ENCODE measurements around the gene TPSD1.
"Not testable (repeated sequence)": the region's sequence is repeated elsewhere in the genome, so short reads cannot be mapped to it uniquely, and the experiment has no call there.

Gene TPSD1

DNA sequence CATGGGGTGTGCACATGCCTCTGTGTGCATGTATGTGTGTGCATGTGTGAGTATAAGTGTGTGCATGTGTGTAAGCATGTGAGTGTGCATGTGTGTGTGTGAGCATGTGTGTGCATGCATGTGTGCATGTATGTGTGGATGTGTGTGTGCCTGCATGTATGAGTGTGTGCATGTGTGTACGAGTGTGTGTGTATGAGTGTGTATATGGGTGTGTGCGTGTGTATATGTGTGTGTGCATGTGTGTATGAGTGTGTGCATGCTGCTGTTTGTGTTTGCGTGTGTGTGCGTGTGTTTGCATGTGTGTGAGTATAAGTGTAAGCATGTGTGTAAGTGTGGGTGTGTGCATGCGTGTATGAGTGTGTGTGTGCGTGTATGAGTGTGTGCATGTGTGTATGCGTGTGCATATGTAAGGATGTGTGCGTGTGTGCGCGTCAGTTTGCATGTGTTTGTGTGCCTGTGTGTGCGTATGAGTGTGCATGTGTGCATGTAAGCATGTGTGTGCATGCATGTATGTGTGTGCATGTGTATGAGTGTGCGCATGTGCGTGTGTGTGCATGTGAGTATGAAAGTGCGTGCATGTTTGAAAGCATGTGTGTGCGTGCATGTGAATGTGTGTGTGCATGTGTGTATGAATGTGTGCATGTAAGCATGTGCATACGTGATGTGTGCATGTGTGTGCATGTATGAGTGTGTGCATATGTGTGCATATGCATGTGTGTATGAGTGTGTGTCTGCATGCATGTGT lies 8.6 kb downstream of the TPSD1 start:
- no peak for DNase-seq

DNA sequence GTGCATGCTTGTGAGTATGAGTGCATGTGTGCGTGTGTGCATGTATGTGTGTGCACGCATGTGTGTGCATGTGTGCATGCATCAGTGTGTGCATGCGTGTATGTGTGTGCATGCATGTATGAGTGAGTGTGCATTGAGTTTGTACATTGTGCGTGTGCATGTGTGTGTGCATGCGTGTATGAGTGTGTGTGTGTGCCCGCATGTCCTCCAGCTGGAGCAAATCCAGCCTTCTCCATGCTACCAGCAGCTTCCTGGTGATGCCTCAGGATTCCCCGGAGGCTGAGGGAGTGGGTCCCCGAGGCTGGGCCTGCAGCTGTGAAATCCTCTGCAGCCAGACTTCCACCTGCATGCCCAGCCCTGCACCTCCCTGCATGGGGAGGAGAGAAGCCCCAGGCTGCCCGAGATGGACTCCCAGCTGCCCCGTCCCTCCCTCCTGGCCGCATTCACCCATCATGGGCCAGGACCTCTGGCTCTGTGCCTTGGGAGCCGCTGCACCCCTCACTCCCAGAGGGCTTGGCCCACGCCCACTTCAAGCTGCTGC lies 9.3 kb downstream of the TPSD1 start:
- DNase-seq, result no peak

DNA sequence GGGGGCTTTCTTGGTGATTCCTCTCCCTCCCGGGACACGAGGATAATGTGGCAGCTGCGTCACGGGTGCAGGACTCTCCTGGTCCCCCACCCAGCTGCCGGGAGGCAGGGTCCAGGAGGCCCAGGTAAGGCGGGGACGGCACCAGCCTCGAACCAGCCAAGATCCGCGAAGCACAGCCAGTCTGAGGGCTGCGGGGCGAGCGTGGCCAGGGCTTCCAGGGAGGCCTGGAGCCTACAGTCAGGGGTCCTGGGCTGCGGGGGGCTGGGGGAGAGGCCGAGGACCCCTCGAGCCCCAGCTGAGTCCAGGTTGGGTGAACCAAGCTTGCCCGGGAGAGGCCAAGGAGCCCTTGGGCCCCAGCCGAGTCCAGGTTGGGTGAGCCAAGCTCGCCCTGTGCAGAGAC lies 10.0 kb downstream of the TPSD1 start:
- no peak for DNase-seq

DNA sequence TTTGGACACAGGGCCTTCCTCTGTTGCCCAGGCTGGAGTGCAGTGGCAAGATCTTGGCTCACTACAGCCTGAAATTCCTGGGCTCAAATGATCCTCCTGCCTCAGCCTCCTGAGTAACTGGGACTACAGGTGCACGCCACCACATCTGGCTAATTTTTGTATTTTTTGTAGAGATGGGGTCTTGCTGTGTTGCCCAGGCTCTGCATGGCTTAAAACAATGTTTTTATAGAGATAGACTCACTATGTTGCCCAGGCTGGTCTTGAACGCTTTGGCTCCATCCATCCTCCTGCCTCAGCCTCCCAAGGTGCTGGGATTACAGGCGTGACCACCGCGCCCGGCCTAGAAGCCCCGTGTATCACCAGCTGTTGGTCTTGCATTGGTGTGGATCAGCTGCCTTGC lies 13.5 kb downstream of the TPSD1 start:
- DNase-seq, result not testable (repeated sequence)

DNA sequence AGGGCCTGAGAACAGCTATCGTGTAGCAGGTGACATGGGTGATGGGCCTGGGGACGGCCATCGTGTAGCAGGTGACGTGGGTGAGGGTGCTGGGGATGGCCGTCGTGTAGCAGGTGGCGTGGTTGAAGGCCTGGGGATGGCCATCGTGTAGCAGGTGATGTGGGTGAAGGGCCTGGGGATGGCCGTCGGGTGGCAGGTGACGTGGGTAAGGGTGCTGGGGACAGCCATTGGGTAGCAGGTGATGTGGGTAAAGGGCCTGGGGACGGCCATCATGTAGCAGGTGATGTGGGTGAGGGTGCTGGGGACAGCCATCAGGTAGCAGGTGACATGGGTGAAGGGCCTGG lies 15.5 kb downstream of the TPSD1 start:
- no peak for DNase-seq

DNA sequence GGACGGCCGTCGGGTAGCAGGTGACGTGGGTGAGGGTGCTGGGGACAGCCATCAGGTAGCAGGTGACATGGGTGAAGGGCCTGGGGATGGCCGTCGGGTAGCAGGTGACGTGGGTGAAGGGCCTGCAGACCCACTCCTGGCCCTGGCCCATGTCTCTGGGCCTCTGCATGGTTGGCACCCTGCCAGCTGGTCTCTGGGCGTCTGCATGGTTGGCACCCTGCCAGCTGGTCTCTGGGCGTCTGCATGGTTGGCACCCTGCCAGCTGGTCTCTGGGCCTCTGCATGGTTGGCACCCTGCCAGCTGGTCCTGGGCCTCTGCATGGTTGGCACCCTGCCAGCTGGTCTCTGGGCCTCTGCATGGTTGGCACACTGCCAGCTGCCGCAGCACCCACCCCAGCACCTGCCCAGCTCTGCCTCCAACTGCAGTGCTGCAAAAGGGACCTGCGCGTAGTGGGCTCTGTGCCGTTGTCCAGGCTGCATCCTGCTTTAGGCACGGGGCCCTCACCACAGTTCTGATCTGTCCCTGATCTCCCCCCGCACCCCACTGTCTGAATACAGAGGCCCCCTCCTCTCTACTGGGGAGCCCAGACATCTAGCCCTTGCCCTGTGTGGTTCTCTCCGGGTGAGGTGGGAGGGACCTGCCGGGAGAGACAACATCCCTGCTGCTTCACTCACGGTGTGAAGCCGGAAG lies 16.0 kb downstream of the TPSD1 start:
- DNase-seq, result peak; percentile 23

DNA sequence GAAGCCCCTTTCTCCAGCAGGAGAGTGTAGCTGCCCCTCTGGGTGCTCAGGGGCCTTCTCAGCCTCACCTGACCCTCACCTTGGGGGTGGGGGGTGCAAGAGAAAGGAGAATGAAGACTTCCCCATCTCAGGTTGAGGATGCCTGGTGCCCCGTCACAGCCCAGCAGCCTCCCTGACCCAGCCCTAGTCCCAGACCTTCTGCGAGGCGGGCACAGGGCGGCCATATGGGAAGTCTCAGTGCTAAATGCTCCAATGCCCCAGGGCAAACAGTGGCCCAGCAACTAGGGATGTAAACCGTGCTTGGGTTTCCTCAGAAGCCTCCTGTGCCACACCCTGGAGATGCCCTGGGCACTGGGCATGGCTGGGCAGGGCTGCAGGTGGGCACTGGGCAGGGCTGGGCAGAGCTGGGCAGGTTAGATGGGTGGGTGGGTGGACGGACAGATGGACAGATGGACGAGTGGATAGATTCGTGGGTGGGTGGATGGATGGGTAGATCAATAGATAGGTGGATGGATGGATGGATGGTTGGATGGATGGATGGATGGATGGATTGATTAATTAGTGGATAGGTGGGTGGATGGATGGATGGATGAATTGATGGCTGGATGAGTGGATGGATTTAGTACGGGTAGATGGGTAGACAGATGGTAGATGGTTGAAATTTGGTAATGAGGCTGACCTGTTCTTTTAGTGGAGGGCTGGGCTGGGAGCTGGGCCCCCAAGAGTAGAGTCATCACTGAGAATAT lies 16.8 kb downstream of the TPSD1 start:
- DNase-seq, result no peak

DNA sequence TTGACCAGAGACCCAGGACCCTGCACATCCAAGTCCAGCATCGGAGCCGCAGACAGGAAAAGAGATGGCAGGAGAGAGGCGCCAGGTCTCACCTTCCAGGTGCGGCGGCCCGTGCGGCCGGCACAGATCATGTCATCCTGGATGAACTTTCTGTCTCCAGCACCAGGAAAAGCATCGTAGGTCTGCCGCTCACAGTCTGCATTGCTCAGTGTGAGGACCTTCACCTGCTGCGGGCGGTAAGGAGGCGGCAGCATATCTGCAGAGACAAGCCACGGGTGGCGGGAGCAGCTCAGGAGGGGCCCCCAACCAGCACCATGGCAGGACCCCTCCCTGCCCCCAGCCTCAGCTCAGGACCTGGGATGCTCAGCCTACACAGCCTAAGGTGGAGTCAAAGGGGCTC lies 17.9 kb downstream of the TPSD1 start:
- DNase-seq, result no peak

DNA sequence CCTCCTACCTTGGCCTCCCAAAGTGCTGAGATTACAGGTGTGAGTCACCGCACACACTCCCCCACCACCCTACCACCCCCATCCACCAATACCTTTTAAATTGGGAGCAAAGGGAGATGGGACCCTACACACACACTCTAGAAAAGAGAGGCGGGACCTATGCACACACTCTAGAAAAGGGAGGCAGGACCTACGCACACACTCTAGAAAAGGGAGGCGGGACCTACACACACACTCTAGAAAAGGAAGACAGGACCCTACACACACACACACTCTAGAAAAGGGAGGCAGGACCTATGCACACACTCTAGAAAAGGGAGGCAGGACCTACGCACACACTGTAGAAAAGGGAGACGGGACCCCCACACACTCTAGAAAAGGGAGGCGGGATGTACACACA lies 18.9 kb downstream of the TPSD1 start:
- no peak for DNase-seq

DNA sequence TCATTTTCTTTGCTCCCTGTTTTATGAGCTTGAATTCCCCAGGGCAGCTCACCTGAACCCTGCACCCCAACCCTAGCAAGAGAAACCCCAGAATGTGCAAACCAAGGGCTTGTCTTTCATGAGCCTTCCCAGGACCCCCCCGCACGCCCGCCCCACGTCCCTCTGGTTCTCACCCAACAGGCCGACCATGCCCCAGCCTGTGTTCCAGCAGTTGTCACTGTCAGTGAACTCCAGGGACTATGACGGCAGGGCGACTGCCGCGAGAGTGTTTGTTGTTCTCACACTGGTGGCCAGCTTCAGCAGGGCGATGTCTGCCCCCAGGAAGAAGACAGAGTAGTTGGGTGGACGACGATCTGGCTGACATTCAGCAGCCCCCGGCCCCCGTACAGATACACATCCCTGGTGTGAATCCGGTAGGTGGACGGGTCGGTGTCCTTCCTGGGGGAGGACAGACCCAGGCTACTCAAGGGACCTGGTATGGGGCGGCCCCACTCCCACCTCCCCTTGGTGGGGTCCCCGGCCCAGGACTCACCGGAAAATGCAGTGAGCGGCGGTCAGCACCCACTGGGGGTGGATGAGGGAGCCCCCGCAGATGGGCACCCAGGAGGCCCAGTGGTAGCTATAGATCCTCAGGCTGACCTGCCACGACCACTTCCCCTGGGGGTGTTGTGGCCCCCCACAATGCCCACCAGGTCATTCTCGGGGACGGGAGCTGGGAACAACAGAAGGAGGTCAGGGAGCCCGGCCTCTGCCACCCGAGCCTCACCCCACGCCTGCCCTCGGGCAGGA lies 20.1 kb downstream of the TPSD1 start:
- DNase-seq, result no peak

DNA sequence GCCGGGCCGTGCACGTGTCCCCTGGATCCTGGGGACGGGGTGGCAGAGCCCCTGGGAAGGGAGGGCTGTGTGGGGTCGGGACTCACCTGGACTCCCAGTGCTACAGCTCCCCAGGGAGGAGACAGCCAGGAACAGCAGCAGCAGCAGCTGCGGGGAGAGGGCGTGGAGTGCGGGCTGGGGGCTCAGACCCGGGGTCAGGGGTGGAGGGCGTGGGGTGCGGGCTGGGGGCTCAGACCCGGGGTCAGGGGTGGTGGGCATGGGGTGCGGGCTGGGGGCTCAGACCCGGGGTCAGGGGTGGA lies 20.7 kb downstream of the TPSD1 start:
- no peak for DNase-seq

DNA sequence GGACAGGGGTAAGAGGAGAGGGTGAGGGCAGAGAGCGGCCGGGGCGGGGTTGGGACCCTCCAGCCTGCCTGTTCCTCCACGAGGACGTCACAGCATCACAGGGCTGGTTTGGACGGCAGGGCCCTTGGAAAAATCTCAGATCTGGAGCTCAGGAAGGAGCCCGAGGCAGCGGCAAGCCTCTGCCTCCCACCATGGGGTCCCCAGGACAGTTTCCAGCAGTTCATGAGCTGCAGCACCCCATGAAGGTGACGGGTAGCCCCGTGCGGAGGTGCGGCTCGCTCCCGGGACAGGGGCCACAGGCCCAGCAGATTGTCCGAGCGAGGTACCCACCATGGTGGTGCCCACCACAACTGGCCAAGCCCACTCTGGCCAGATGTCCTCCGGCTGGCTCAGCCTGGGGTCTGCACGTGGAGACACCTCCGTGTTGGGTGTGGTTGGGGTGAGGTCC lies 21.3 kb downstream of the TPSD1 start:
- no peak for DNase-seq

DNA sequence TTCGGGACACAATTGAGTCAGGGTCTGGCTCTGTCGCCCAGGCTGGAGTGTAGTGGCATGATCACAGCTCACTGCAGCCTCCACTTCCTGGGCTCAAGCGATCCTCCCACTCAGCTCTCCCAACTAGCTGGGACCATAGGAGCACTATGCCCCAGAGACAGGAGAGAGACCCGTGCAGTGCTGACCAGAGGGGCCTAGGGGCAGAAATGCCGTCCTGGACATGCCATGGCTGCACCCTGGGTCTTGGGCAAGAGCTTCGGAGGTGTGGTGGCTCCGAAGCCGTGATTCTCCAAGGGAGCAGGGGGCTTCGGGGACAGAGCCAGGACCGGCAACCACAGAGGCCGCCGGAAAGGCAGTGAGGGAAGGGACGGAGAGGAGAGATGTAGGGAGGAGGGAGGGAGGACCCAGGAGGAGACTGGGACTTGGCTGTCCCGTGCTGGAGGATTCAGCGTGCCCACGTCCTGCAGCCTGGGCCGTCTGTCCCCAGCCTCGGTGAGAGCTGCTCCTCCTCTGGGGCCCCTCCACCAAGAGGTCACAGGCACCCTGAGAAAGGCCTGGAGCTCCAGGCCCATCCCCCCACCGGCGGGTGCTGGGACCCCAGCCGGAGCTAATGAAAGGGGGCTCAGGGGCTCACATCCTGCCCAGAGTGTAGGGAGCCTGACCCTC lies 21.9 kb downstream of the TPSD1 start:
- no peak for DNase-seq

DNA sequence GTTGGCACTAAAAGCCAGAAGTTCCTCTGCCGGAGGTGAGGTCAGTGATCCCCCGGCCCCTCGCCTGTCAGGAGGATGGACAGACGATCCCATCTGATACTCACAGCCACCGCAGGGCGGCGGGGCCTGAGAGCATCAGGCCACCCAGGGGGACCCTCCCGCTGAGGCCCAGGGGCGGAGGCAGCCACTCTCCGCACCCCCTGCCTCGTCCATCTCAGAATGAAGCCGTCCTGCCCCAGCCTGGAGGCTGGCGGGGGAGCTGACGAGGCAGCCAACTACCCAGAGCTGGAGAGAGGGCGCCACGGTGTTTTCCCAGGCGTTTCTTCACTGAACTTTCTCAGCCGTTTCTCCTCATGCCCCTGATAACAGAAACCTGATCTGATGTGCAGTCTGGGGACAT lies 22.6 kb downstream of the TPSD1 start:
- no peak for DNase-seq

DNA sequence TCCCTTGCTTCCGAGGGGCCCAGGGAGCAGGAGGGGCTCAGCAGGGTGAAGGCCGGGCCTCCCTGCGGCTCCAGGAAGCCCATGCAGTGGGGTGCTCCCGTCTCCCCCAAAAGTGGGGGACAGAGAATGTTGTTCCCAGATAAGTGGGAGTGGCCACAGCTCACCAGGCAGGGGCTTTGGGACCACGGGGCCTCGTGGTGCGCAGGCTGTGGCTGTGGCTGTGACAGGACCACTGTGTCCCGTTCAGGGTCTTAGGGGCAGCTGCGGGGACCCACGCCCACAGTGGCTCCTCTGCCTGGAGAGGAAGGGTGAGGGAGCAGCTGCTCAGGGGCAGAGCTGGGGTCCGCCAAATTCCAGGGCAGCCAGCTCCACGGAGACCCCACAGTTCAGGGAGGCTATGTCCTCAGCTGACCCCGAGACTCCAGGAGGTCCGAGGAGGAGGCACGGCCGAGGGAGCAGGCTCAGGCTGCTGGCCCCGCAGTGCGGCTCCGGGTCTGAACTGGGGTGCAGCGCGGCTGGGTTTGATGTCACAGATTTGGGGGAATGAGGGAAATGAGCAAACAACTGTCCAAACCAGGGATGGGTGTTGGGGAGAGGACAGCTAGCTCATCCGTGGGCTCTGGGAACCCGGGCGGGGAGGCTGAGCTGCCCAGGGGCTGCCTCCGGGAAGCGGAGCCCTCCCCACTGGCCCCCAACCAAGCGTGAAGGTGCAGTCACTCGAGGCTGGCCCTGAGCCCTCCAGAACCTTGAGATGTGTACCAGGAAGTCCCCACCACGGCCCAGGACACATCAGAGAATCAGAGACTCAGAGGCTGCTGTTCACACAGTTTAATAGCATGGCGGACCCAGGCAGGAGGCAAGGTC lies 23.4 kb downstream of the TPSD1 start:
- no peak for DNase-seq

DNA sequence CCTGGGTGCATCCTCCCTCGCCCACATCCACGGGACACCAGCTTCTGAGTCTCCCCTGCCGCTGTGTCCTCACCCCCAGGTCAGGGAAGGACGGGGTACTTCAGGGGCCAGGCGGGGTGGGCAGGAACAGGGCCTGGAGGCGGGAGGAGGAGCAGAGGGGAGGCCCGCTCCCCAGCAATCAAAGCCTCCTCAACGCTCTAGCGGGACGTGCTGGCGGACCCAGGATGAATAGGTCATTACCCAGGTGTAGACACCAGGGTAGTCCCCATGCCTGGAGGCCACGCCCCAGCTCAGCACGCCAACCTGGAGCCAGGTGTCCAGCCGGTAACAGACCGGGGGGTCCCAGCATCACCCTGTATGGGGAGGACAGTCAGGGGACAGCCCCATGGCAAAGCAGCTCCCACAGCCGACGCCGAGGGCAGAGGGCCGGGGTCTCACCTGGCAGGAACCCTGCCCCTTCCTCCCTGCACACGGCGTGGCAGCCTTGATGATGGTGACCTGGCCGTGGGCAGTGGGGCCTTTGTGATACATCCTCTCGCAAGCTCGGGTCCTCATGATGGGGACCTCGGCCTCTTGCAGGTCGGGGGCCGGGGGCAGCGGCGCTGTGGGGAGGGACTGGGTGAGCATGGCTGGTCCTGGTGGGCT lies 24.2 kb downstream of the TPSD1 start:
- DNase-seq, result no peak

DNA sequence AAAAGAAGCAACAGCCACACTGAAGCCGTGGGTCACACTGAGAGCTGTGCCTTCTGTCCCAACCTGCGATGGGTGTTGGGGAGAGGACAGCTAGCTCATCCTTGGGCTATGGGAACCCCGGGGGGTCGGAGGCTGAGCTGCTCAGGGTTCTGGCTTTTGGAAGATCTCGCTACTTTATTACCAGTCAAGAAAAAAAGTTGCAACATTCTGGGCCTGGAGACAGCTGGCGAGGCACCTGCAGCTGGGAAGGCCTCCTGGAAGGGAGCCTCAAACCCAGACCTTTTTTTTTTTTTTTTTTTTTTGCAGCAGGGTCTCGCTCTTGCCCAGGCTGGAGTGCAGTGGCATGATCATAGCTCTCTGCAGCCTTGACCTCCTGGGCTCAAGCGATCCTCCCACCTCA lies 24.9 kb downstream of the TPSD1 start:
- no peak for DNase-seq

DNA sequence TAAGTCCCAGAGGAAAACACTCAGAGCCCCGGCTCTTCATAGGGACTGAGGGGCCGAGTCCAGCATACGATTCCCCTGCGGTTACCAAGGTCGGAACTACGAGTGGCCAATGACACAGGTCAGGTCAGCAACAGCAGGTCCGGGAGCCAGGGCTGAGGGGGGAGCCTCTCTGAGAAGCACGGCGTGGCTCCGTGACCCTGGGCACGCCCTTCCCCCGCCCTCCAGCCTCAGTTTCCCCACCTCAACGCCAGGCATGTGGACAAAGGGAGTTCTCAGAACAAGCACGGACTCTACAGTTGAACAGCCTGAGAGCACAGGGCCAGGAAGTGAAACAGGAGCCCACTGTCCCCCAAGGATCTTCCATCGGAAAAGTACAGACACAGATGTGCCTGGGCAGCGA lies 25.6 kb downstream of the TPSD1 start:
- no peak for DNase-seq

DNA sequence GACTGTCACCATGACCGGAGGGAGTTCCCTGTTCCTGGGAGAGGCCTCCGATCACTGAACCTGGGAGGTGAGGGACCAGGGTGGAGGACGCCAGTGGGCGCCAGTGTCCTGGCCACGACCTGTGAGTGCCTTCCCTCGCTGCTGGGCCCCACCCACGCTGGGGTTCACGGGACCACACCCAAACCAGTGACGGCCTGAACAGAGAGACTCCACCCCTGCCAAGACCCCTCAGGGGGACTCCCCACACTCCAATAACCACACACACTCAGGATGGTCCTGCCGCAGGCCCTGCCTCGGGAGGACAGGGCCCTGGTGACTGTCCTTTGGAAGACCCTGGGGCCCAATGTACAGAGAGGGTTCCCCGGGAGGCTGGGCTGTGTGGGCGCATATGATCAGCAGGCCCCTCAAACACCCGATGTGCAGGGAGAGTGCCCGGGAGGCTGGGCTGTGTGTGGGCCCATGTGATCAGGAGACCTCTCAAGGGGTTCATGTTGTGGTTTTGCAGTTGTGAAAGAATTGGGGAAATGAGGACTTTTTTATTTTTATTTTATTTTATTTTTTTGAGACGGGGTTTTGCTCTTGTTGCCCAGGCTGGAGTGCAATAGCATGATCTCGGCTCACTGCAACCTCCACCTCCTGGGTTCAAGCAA lies 26.6 kb downstream of the TPSD1 start:
- no peak for DNase-seq

DNA sequence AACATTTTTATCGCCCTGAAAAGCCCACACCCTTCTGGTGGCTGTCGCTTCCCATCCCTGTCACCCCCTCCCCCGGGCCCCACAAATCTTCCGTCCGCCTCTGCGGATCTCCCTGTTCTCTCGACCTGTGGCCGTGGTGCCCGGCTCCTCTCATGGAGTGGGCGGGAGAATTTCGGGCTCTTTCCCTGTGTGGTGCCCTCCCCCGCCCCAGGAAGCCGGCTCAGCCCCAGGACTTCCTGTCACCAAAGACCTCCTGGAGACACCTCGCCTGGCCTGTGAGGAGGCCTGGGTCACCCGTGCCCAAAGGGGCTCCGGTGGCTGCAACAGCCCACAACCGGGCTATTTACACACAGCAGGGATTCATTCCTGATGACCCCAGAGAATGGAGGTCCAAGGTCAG lies 27.4 kb downstream of the TPSD1 start:
- DNase-seq, result no peak

All from EL (cell line).